ENCODE measurements around the gene GJD4.

DNA sequence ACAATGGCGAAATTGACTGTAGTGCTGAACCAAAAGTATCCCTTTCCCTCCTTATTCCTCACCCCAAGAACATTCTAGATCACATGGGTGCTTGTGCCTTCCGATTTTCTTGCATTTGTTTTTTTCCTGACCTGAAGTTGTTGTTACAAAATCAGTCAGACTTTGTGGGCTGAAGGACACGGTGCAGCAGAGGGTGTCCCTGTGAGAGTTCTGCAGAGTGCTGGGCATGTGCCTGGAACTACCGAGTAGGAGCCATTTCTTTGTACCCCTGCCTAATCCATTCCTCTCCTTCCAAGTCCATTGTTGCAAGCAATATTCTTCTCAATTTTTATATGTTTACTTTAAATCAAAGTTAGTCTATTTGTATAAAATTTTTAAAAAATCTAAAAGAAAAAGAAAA, 35.3 kb upstream of the GJD4 start:
- TF ChIP-seq POLR2A (IDR thresholded peaks at IDR 0.05; ENCODE audit: low read length) = no peak
- TF ChIP-seq GATA1 (IDR thresholded peaks at IDR 0.05; ENCODE audit: low read depth, low read length) = no peak
